Astrocyte (in vitro differentiated cells and primary cell): Measurements from ENCODE around the gene NEK9. TPM values are rescaled to one million over a fixed set of nuclear protein-coding genes. Genes with fewer than 3 reads are reported as not detected.

Experiments used
- DNase-seq: peaks from one replicate; pipeline ENCODE4 v3.0.0-alpha.2; 2010; ENCODE audit warnings: low read depth
- FAIRE-seq: peaks from 2 replicates; lab custom pipeline; 2011; peaks lifted over from hg19 to GRCh38; lab: Jason Lieb, UNC
- H2AFZ ChIP-seq: 2 replicates; pipeline ENCODE4 v1.6.0; 2012; ENCODE audit warnings: low read depth, low read length, inconsistent platforms
- H3K27ac ChIP-seq: 2 replicates; pipeline ENCODE4 v1.5.1; 2011; ENCODE audit warnings: low read depth, low read length, inconsistent platforms
- H3K27me3 ChIP-seq: 2 replicates; pipeline ENCODE4 v1.6.0; 2011; ENCODE audit warnings: low read length, inconsistent platforms; ENCODE audit not compliant: insufficient read depth
- H3K36me3 ChIP-seq: 2 replicates; pipeline ENCODE4 v1.5.1; 2011; ENCODE audit warnings: low read length, inconsistent platforms; ENCODE audit not compliant: insufficient read depth
- H3K4me1 ChIP-seq: 2 replicates; pipeline ENCODE4 v1.5.1; 2011; ENCODE audit warnings: low read length, inconsistent platforms; ENCODE audit not compliant: insufficient read depth
- H3K4me2 ChIP-seq: 2 replicates; pipeline ENCODE4 v1.6.0; 2012; ENCODE audit warnings: low read length, inconsistent platforms
- H3K4me3 ChIP-seq: 2 replicates; pipeline ENCODE4 v1.5.1; 2011; ENCODE audit warnings: low read depth, mild to moderate bottlenecking, low read length, inconsistent platforms; ENCODE audit not compliant: insufficient read depth
- H3K79me2 ChIP-seq: 2 replicates; pipeline ENCODE4 v1.6.0; 2012; ENCODE audit warnings: mild to moderate bottlenecking, low read length, inconsistent platforms; ENCODE audit not compliant: insufficient read depth
- H3K9ac ChIP-seq: 2 replicates; pipeline ENCODE4 v1.6.0; 2012; ENCODE audit warnings: mild to moderate bottlenecking, low read length, inconsistent platforms
- H3K9me3 ChIP-seq: 2 replicates; pipeline ENCODE4 v1.5.1; 2012; ENCODE audit warnings: low read depth, mild to moderate bottlenecking, low read length, inconsistent platforms; ENCODE audit not compliant: insufficient read depth
- H4K20me1 ChIP-seq: 2 replicates; pipeline ENCODE4 v1.6.0; 2012; ENCODE audit warnings: low read length, inconsistent platforms; ENCODE audit not compliant: insufficient read depth
- H3K27ac Mint-ChIP-seq: one replicate; pipeline ENCODE4 v1.8.0; 2021; ENCODE audit warnings: mild to moderate bottlenecking, mixed read lengths; ENCODE audit not compliant: unreplicated experiment
- H3K27me3 Mint-ChIP-seq: one replicate; pipeline ENCODE4 v1.8.0; 2021; ENCODE audit warnings: low read depth, mixed read lengths; ENCODE audit not compliant: unreplicated experiment
- H3K36me3 Mint-ChIP-seq: one replicate; pipeline ENCODE4 v1.8.0; 2021; ENCODE audit warnings: low read depth, mixed read lengths; ENCODE audit not compliant: unreplicated experiment
- H3K4me1 Mint-ChIP-seq: one replicate; pipeline ENCODE4 v1.8.0; 2021; ENCODE audit warnings: low read depth, mixed read lengths; ENCODE audit not compliant: unreplicated experiment
- H3K4me3 Mint-ChIP-seq: one replicate; pipeline ENCODE4 v1.8.0; 2021; ENCODE audit warnings: mild to moderate bottlenecking, moderate library complexity, mixed read lengths; ENCODE audit not compliant: unreplicated experiment
- H3K9me3 Mint-ChIP-seq: one replicate; pipeline ENCODE4 v1.8.0; 2021; ENCODE audit warnings: mild to moderate bottlenecking, mixed read lengths; ENCODE audit not compliant: unreplicated experiment
- EZH2 ChIP-seq: IDR thresholded peaks from 2 replicates; pipeline ENCODE4 v1.6.1; 2012; ENCODE audit warnings: mild to moderate bottlenecking, low read length, inconsistent platforms; ENCODE audit not compliant: insufficient read depth
- total RNA-seq: library from RNA; stranded (reverse); gene quantifications from 2 replicates; pipeline ENCODE4 v1.2.1, GENCODE V29; 2021
- TF ChIP-seq, protein P1 (sequence below): IDR thresholded peaks from 2 replicates; pipeline ENCODE4 v1.5.1; 2011; ENCODE audit warnings: low read depth, mild to moderate bottlenecking, inconsistent platforms, low read length, moderate library complexity; ENCODE audit not compliant: insufficient read depth

NEK9 gene
- total RNA-seq, 1 donor from 2014 or later: 45.2 TPM

DNA sequence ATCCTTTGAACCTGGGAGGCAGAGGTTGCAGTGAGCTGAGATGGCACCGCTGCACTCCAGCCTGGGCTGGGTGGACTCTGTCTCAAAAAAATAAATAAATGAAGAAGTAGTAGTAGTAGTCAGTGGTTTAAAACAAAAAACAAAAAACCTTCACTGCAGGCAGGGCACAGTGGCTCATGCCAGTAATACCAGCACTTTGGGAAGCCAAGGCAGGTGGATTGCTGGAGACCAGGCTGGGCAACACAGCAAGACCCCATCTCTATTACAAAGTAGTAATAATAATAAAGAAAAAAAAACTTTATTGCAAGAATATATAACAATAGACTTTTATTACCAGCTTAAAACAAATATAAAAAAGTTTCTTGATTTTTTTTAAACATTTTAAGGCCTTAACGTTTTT, 13.8 kb upstream of the NEK9 start:
- Histone ChIP-seq H4K20me1 (peaks cover 53% of the 10 kb centered on the region), H3K27ac (no peak overlapping the region), H3K9ac (no peak overlapping the region), H3K9me3 (no peaks in the 10 kb centered on the region), H3K4me3 (no peak overlapping the region), H2AFZ (no peak overlapping the region), H3K4me1 (no peaks in the 10 kb centered on the region), H3K4me2 (no peak overlapping the region), H3K79me2 (peaks cover 81% of the 10 kb centered on the region), H3K36me3 (peaks cover 4% of the 10 kb centered on the region), H3K27me3 (no peaks in the 10 kb centered on the region)
- H3K27ac Mint-ChIP-seq: no peak overlapping the region
- DNase-seq: no peak
- no peak for FAIRE-seq
- no peaks in the 10 kb centered on the region for H3K9me3 Mint-ChIP-seq
- TF ChIP-seq, protein P1, sequence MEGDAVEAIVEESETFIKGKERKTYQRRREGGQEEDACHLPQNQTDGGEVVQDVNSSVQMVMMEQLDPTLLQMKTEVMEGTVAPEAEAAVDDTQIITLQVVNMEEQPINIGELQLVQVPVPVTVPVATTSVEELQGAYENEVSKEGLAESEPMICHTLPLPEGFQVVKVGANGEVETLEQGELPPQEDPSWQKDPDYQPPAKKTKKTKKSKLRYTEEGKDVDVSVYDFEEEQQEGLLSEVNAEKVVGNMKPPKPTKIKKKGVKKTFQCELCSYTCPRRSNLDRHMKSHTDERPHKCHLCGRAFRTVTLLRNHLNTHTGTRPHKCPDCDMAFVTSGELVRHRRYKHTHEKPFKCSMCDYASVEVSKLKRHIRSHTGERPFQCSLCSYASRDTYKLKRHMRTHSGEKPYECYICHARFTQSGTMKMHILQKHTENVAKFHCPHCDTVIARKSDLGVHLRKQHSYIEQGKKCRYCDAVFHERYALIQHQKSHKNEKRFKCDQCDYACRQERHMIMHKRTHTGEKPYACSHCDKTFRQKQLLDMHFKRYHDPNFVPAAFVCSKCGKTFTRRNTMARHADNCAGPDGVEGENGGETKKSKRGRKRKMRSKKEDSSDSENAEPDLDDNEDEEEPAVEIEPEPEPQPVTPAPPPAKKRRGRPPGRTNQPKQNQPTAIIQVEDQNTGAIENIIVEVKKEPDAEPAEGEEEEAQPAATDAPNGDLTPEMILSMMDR: no peak
- no peak for TF ChIP-seq EZH2
- peaks cover 16% of the 10 kb centered on the region for H3K4me1 Mint-ChIP-seq
- peaks cover 9% of the 10 kb centered on the region for H3K36me3 Mint-ChIP-seq
- H3K4me3 Mint-ChIP-seq: no peak overlapping the region
- no peaks in the 10 kb centered on the region for H3K27me3 Mint-ChIP-seq

DNA sequence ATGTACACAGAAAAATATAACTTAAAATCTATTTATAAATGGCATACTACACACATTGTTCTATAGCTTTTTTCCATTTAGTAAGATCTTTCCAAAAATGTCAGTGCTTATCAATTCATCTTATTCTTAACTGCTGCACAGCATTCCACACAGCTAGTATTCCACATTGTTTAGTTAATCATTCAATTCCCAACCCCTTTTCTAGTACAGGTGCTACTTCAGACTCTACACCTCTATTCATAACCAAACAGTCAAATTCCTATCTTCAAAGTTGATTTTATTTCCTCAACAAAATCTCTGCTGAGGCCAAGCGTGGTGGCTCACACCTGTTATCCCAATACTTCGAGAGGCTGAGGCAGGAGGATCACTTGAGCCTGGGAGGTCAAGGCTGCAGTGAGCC, 12.3 kb upstream of the NEK9 start:
- TF ChIP-seq, protein P1: no peak
- no peak for TF ChIP-seq EZH2
- Mint-ChIP-seq H3K4me1 (peaks cover 7% of the 10 kb centered on the region), H3K36me3 (peaks cover 12% of the 10 kb centered on the region), H3K9me3 (no peaks in the 10 kb centered on the region), H3K27ac (no peak overlapping the region), H3K4me3 (no peak overlapping the region), H3K27me3 (no peaks in the 10 kb centered on the region)
- no peak overlapping the region for H2AFZ ChIP-seq
- H3K4me2 ChIP-seq: no peak overlapping the region
- H3K4me3 ChIP-seq: no peak overlapping the region
- H3K9me3 ChIP-seq: no peaks in the 10 kb centered on the region
- H4K20me1 ChIP-seq: peaks cover 42% of the 10 kb centered on the region
- FAIRE-seq (no peak), DNase-seq (no peak)
- peaks cover 70% of the 10 kb centered on the region for H3K79me2 ChIP-seq
- no peak overlapping the region for H3K27ac ChIP-seq
- H3K9ac ChIP-seq: no peak overlapping the region
- peaks cover 10% of the 10 kb centered on the region for H3K36me3 ChIP-seq
- H3K27me3 ChIP-seq: no peaks in the 10 kb centered on the region
- H3K4me1 ChIP-seq: no peaks in the 10 kb centered on the region

DNA sequence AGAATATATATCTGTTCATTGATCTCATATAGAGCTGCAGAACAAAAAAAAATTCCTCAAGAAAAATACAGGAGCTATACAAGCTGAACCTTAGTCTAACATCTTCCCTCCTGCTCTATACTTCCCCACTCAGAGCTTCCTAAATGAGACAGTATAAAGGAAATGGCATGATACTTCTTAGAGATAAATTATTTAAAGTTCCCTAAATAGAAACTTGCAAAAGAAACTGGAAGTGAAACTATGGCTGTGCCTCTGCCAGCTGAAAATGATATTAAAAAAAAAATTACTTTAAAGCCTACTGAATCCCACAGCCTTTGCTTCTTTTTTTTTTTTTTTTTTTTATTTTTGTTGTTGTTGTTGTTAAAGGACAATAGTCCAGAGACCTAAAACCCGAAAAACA, 11.6 kb upstream of the NEK9 start:
- H3K4me1 Mint-ChIP-seq: peaks cover 5% of the 10 kb centered on the region
- no peaks in the 10 kb centered on the region for H3K9me3 Mint-ChIP-seq
- no peak for FAIRE-seq
- H3K36me3 Mint-ChIP-seq: peaks cover 14% of the 10 kb centered on the region
- no peaks in the 10 kb centered on the region for H3K27me3 ChIP-seq
- H3K4me3 ChIP-seq: no peak overlapping the region
- H3K79me2 ChIP-seq: peaks cover 65% of the 10 kb centered on the region
- DNase-seq: no peak
- peaks cover 42% of the 10 kb centered on the region for H4K20me1 ChIP-seq
- H3K9me3 ChIP-seq: no peaks in the 10 kb centered on the region
- H2AFZ ChIP-seq: no peak overlapping the region
- no peak overlapping the region for H3K4me3 Mint-ChIP-seq
- H3K4me1 ChIP-seq: no peaks in the 10 kb centered on the region
- no peak overlapping the region for H3K9ac ChIP-seq
- no peak overlapping the region for H3K4me2 ChIP-seq
- peaks cover 15% of the 10 kb centered on the region for H3K36me3 ChIP-seq
- H3K27ac ChIP-seq: no peak overlapping the region
- peak overlapping the region; percentile 41 for H3K27ac Mint-ChIP-seq
- no peak for TF ChIP-seq EZH2
- TF ChIP-seq, protein P1: no peak
- no peaks in the 10 kb centered on the region for H3K27me3 Mint-ChIP-seq
